Natural killer cell (primary cell): ENCODE measurements around the gene LCE1A. TPM values are rescaled to one million over a fixed set of nuclear protein-coding genes. Genes with fewer than 3 reads are reported as not detected.

Experiments
- ATAC-seq, 3 donors: fragments of 150-1000 bp in 2 of 3; fragments of 200-7000 bp in 1 of 3; cut with Tn5 transposase; 1 replicate in 1 of 3; 2 replicates in 2 of 3; pipeline ENCODE4 v1.10.0; 2021; ENCODE audit warnings: mild to moderate bottlenecking in 2 of 3, moderate library complexity in 2 of 3
- DNase-seq, 2 donors: peaks; one replicate each; pipeline versions ENCODE4 v3.0.0 to v3.0.0-alpha.2; 2013 to 2021; ENCODE audit warnings: mixed read lengths in 1 of 2
- H3K27ac ChIP-seq: one replicate; pipeline ENCODE4 v1.5.1; 2013; ENCODE audit warnings: mild to moderate bottlenecking, low read length
- H3K27me3 ChIP-seq: one replicate; pipeline ENCODE4 v1.6.1; 2013; ENCODE audit warnings: low read length; ENCODE audit not compliant: control insufficient read depth, insufficient read depth
- H3K36me3 ChIP-seq: one replicate; pipeline ENCODE4 v1.6.1; 2013; ENCODE audit warnings: low read length; ENCODE audit not compliant: control insufficient read depth, insufficient read depth
- H3K4me1 ChIP-seq: one replicate; pipeline ENCODE4 v1.6.1; 2013; ENCODE audit warnings: low read length; ENCODE audit not compliant: control insufficient read depth, insufficient read depth
- H3K4me3 ChIP-seq: one replicate; pipeline ENCODE4 v1.5.1; 2013; ENCODE audit warnings: low read length
- H3K9me3 ChIP-seq: one replicate; pipeline ENCODE4 v1.6.1; 2013; ENCODE audit warnings: low read length; ENCODE audit not compliant: control insufficient read depth, insufficient read depth
- H3K27ac Mint-ChIP-seq, 2 donors: one replicate each; pipeline ENCODE4 v1.8.0; 2022; ENCODE audit warnings: mild to moderate bottlenecking in 2 of 2, mixed read lengths in 2 of 2, moderate library complexity in 1 of 2
- H3K27me3 Mint-ChIP-seq, 2 donors: one replicate each; pipeline ENCODE4 v1.8.0; 2022; ENCODE audit warnings: low read depth in 2 of 2, mixed read lengths in 2 of 2
- H3K36me3 Mint-ChIP-seq: one replicate; pipeline ENCODE4 v1.8.0; 2022; ENCODE audit warnings: mixed read lengths
- H3K4me1 Mint-ChIP-seq, 2 donors: one replicate each; pipeline ENCODE4 v1.8.0; 2022; ENCODE audit warnings: mixed read lengths in 2 of 2
- H3K4me3 Mint-ChIP-seq: one replicate; pipeline ENCODE4 v1.8.0; 2022; ENCODE audit warnings: mild to moderate bottlenecking, moderate library complexity, mixed read lengths
- H3K9me3 Mint-ChIP-seq, 2 donors: one replicate each; pipeline ENCODE4 v1.8.0; 2022; ENCODE audit warnings: mixed read lengths in 2 of 2
- WGBS: methylation state at CpG from one replicate; pipeline ENCODE4 v1.1.7; 2013; ENCODE audit warnings: missing lambda C conversion rate; ENCODE audit not compliant: insufficient coverage; 5-methylcytosine and 5-hydroxymethylcytosine counted together
- intact Hi-C: fragments of 100-400 bp; cut with micrococcal nuclease; formaldehyde crosslinking; loops from one replicate; pipeline ENCODE4 v1.14.2; 2022
- total RNA-seq, 4 donors: library from RNA; stranded (reverse); fragments of 120-200 nt in 1 of 4; gene quantifications; one replicate each; pipeline versions ENCODE4 v1.2.3 to v1.2.4, GENCODE V29; 2013 to 2022
- TF ChIP-seq, protein P1 (sequence below): fragments of 200-600 bp; IDR thresholded peaks from one replicate; pipeline ENCODE4 v1.8.0; 2022; ENCODE audit warnings: antibody characterized with exemption

LCE1A gene
- total RNA-seq, 3 donors from 2014 or later (not counting 1 experiment from before 2014, with no cell fraction given), result not detected

DNA sequence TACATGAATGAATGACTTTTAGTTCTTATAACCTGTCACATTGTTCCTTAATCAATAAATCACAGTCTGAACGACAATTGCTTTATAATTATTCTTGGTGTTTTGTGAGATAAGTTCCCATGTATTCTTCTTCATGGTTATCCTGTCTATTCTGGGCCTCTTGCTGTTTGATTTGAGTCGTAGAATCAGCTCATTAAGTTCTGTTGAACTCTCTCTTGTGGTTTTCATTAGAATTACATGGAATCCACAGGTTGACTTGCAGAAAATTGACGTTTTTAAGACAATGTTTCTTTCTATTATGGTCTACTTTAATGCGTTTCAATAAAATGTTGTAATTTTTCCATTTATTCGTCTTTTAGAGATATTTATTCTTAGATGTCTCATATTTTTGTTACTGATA, 4.0 kb upstream of the LCE1A start:
- Histone ChIP-seq H3K27me3 (peaks cover 2% of the 10 kb centered on the region), H3K9me3 (no peaks in the 10 kb centered on the region), H3K27ac (no peak overlapping the region), H3K4me3 (no peak overlapping the region), H3K4me1 (no peaks in the 10 kb centered on the region), H3K36me3 (no peaks in the 10 kb centered on the region)
- Mint-ChIP-seq H3K36me3 (no peaks in the 10 kb centered on the region), H3K9me3 (no peaks in the 10 kb centered on the region), H3K4me3 (no peak overlapping the region), H3K4me1 (no peaks in the 10 kb centered on the region), H3K27me3 (peaks cover 13 to 35% of the 10 kb centered on the region in 2 donors), H3K27ac (no peak overlapping the region)
- ATAC-seq, result no peak
- DNase-seq, result no peak
- 67% methylated on average over 1 of the region's 5 CpGs for WGBS
- TF ChIP-seq, protein P1, sequence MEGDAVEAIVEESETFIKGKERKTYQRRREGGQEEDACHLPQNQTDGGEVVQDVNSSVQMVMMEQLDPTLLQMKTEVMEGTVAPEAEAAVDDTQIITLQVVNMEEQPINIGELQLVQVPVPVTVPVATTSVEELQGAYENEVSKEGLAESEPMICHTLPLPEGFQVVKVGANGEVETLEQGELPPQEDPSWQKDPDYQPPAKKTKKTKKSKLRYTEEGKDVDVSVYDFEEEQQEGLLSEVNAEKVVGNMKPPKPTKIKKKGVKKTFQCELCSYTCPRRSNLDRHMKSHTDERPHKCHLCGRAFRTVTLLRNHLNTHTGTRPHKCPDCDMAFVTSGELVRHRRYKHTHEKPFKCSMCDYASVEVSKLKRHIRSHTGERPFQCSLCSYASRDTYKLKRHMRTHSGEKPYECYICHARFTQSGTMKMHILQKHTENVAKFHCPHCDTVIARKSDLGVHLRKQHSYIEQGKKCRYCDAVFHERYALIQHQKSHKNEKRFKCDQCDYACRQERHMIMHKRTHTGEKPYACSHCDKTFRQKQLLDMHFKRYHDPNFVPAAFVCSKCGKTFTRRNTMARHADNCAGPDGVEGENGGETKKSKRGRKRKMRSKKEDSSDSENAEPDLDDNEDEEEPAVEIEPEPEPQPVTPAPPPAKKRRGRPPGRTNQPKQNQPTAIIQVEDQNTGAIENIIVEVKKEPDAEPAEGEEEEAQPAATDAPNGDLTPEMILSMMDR, result peak; percentile 49
- intact Hi-C loops, result no loop called here

DNA sequence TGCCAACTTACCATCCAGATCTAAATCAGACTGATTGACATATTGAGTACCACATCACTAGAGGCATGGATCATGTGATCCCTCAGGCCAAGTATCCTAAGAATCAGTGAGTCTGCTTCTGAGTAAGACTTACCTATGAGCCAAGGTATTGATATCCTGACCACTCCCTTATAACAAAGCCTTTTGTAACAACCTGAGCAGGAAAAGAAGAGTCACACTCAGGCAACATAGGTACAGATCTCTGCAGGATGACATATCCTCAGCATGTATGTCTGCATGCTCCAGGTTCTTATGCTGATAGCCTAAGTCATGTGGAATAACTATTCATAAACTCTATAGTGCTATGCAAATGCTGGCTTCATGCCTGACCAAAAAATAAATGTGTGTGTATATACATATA, 2.3 kb upstream of the LCE1A start:
- Histone ChIP-seq H3K9me3 (no peaks in the 10 kb centered on the region), H3K4me3 (no peak overlapping the region), H3K36me3 (no peaks in the 10 kb centered on the region), H3K27ac (no peak overlapping the region), H3K4me1 (no peaks in the 10 kb centered on the region), H3K27me3 (peaks cover 2% of the 10 kb centered on the region)
- TF ChIP-seq, protein P1, result no peak
- Mint-ChIP-seq H3K27me3 (peaks cover 18 to 42% of the 10 kb centered on the region in 2 donors), H3K9me3 (peaks cover 0 to 2% of the 10 kb centered on the region in 2 donors), H3K4me1 (no peaks in the 10 kb centered on the region), H3K27ac (no peak overlapping the region), H3K4me3 (no peak overlapping the region), H3K36me3 (no peaks in the 10 kb centered on the region)
- ATAC-seq (no peak), DNase-seq (no peak)
- intact Hi-C loops, result no loop called here

DNA sequence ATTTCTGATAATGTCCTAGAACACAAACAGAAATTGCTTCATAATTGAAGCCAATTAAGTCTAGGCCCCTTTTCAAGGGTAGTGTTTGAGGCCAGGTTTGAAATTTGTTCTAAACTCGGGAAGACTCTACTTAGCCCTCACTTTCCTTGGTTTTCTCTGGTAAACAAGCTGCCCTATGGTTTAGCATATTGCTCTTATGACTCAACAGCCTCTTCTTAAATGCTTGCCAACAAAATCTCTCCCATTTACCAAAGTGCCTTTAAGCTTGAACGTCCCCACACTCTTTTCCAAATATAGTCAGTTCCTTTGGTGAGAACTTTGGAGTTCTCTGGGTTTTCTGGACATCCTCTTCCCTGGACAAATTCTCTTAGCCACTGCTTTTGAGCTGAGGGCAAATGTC, 9.6 kb downstream of the LCE1A start:
- DNase-seq (no peak), ATAC-seq (no peak)
- Histone ChIP-seq H3K27ac (no peak overlapping the region), H3K4me3 (no peak overlapping the region), H3K9me3 (no peaks in the 10 kb centered on the region), H3K4me1 (no peaks in the 10 kb centered on the region), H3K36me3 (no peaks in the 10 kb centered on the region), H3K27me3 (no peaks in the 10 kb centered on the region)
- TF ChIP-seq, protein P1, result no peak
- H3K27me3 Mint-ChIP-seq, result peaks cover 15 to 19% of the 10 kb centered on the region in 2 donors
- no peaks in the 10 kb centered on the region for H3K36me3 Mint-ChIP-seq
- H3K4me3 Mint-ChIP-seq, result no peak overlapping the region
- no peaks in the 10 kb centered on the region for H3K9me3 Mint-ChIP-seq
- H3K4me1 Mint-ChIP-seq, result no peaks in the 10 kb centered on the region
- intact Hi-C loops, result no loop called here
- 75% methylated on average over 2 of the region's 2 CpGs for WGBS
- no peak overlapping the region for H3K27ac Mint-ChIP-seq

DNA sequence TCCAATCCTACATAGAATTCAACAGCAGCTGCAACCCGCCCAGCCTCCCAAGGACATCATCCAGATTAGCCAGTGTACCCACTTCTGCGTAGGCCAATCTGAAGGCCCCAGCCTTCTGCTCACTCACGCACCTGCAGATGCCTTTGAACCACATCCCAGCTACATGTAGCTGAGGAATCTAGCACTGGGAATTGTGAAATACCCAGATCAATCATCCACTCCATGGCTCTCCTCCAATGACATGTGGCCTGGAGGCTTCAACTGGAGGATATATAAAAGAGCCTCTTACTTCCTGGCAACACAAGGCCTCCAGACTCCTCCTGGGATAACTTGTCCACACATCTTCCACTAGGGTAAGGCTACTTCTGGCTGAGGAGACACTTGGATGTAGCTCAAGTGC, 15.3 kb downstream of the LCE1A start, which contains the start of gene LCE6A:
Gene LCE6A, plus strand, starts transcription at position 301 of the 400 bp plus-strand sequence. CDS start 665 bp downstream, outside the sequence.
- Mint-ChIP-seq H3K4me1 (no peaks in the 10 kb centered on the region), H3K4me3 (no peak within 1 kb of the TSS), H3K36me3 (no peaks in the 10 kb centered on the region), H3K27me3 (peaks cover 21 to 32% of the 10 kb centered on the region in 2 donors), H3K27ac (no peak within 1 kb of the TSS), H3K9me3 (no peaks in the 10 kb centered on the region)
- no peaks in the 10 kb centered on the region for H3K9me3 ChIP-seq
- no peaks in the 10 kb centered on the region for H3K36me3 ChIP-seq
- no peaks in the 10 kb centered on the region for H3K4me1 ChIP-seq
- 96% methylated on average over 3 of the region's 3 CpGs for WGBS
- TF ChIP-seq, protein P1, result no peak
- H3K27ac ChIP-seq, result no peak within 1 kb of the TSS
- no peaks in the 10 kb centered on the region for H3K27me3 ChIP-seq
- no peak for DNase-seq
- intact Hi-C loops, result no loop called here
- no peak for ATAC-seq
- H3K4me3 ChIP-seq, result no peak within 1 kb of the TSS
